Activated naive CD8-positive, alpha-beta T cell treated with anti-CD3 and anti-CD28 coated beads, Interleukin-2, amount 10 ng/mL, durations not matched to agents 7 days and 5 days (primary cell): ENCODE results near the gene PLEKHM1. TPM values are rescaled to one million over a fixed set of nuclear protein-coding genes. Genes with fewer than 3 reads are reported as not detected.
"Not testable (repeated sequence)": the region's sequence is repeated elsewhere in the genome, so short reads cannot be mapped to it uniquely, and the experiment has no call there.

Experiments
- ATAC-seq: fragments of 150-1000 bp; cut with Tn5 transposase; one replicate; pipeline ENCODE4 v1.10.0; 2021; ENCODE audit warnings: low read depth, moderate library complexity
- POLR2A ChIA-PET: fragments of 350-600 bp; sonication (Branson Sonifier 250); formaldehyde crosslinking; loops from one replicate; lab custom pipeline; 2021; ENCODE audit warnings: antibody characterized with exemption; lab: Charles Lee
- DNase-seq: peaks from one replicate; pipeline ENCODE4 v3.0.0; 2021
- H3K27ac Mint-ChIP-seq: one replicate; pipeline ENCODE4 v1.8.0; 2022; ENCODE audit warnings: mild to moderate bottlenecking, mixed read lengths
- H3K27me3 Mint-ChIP-seq: one replicate; pipeline ENCODE4 v1.8.0; 2022; ENCODE audit warnings: mild to moderate bottlenecking, moderate library complexity, mixed read lengths
- H3K36me3 Mint-ChIP-seq: one replicate; pipeline ENCODE4 v1.8.0; 2021; ENCODE audit warnings: mild to moderate bottlenecking, mixed read lengths
- H3K4me1 Mint-ChIP-seq: one replicate; pipeline ENCODE4 v1.8.0; 2021; ENCODE audit warnings: mixed read lengths
- H3K4me3 Mint-ChIP-seq: one replicate; pipeline ENCODE4 v1.8.0; 2022; ENCODE audit warnings: mild to moderate bottlenecking, moderate library complexity, mixed read lengths
- H3K9me3 Mint-ChIP-seq: one replicate; pipeline ENCODE4 v1.8.0; 2021; ENCODE audit warnings: mixed read lengths
- total RNA-seq, 2 experiments: library from RNA; stranded (reverse); gene quantifications; one replicate each; pipeline ENCODE4 v1.2.3, GENCODE V29; 2021

The PLEKHM1 gene
- total RNA-seq, 2 experiments from 2014 or later: 61.3 to 63.1 TPM

DNA sequence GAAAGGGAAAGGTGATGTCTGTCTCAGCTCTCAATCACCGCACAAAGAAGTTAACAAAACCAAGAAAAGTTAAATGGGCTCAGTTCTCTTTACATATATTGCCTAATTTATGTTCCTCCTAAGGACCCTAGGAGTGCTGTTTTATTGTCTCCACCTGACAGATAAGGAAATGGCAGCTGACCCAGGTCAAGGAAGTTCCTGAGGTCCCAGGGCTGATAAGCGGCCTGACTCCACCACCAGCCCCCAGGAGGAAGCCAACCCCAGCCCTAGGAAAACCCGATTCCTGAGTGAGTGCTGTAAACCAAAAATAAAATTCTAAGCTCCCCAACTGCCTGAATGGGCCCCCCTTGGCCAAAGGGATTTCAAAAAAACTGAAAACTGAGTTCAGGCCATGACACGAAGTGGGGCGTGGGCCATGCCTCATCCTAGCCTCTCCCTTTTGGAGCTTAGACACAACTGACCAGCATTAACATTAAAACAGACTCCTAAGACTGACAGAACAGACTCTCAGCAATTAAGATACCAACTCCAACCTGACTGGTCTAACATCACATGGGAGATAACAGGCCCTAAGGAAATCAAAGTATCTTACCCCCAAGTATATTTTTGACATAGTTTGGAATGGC, 6.8 kb downstream of the PLEKHM1 start:
- POLR2A ChIA-PET, H3K27ac Mint-ChIP-seq, ATAC-seq, DNase-seq, H3K36me3 Mint-ChIP-seq, H3K27me3 Mint-ChIP-seq, H3K4me3 Mint-ChIP-seq, H3K9me3 Mint-ChIP-seq, H3K4me1 Mint-ChIP-seq: not testable (repeated sequence)

DNA sequence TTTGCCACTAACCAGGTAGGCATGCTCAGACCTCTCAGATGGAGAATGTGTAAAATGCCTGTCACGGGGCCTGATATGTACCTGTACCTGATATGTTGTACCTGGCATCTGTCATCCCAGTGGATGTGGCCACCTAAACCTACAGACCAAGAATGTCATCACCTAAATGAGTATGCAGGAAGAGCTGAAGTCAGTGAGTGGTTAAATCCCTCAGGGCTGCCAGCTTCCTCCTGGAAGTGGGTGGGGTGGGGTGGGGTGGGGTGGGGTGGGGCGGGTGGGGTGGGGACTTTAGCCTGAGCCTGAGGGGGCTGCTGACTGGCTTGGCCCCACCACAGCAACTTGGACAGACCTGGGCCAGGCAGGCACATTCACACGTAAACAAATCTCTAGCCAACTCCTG, 7.3 kb downstream of the PLEKHM1 start:
- not testable (repeated sequence) for ATAC-seq

DNA sequence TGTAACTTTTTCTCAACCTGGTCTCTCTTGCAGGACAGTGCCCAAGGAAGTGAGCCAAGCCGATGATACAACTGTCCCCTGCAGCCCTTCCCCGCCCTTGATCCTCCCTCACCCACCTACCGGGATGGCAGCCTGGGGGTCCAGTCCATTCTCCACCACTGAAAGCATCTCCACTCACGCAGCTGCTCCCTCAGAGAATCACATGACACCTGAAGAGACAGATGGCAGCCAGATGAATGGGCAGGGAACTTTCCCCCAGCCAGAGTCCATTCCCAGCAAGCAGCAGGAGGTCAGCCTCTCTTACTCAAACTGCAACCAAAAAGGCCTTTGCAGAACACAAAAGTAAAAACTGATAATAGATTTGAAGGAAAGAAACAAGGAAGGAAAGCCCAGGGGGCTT, 8.2 kb downstream of the PLEKHM1 start:
- POLR2A ChIA-PET, H3K9me3 Mint-ChIP-seq, H3K36me3 Mint-ChIP-seq: not testable (repeated sequence)

More for the DNA sequence above, 7.3 kb downstream of the PLEKHM1 start:
- H3K27me3 Mint-ChIP-seq, H3K36me3 Mint-ChIP-seq, POLR2A ChIA-PET, DNase-seq, H3K4me3 Mint-ChIP-seq, H3K27ac Mint-ChIP-seq, H3K9me3 Mint-ChIP-seq, H3K4me1 Mint-ChIP-seq: not testable (repeated sequence)

GRCh38 chr17:45475436-45475835, 15.1 kb downstream of the PLEKHM1 start:
- H3K4me3 Mint-ChIP-seq, H3K9me3 Mint-ChIP-seq, DNase-seq, H3K4me1 Mint-ChIP-seq, ATAC-seq, POLR2A ChIA-PET, H3K27me3 Mint-ChIP-seq, H3K27ac Mint-ChIP-seq: not testable (repeated sequence)
- peaks cover 19% of the 10 kb centered on the region for H3K36me3 Mint-ChIP-seq

More for the DNA sequence above, 8.2 kb downstream of the PLEKHM1 start:
- not testable (repeated sequence) for ATAC-seq, H3K27ac Mint-ChIP-seq, DNase-seq, H3K4me1 Mint-ChIP-seq, H3K27me3 Mint-ChIP-seq, H3K4me3 Mint-ChIP-seq

GRCh38 chr17:45472249-45472648, 18.3 kb downstream of the PLEKHM1 start:
- H3K36me3 Mint-ChIP-seq: peaks cover 12% of the 10 kb centered on the region
- H3K27me3 Mint-ChIP-seq, H3K4me1 Mint-ChIP-seq, H3K27ac Mint-ChIP-seq, DNase-seq, ATAC-seq, H3K9me3 Mint-ChIP-seq, POLR2A ChIA-PET, H3K4me3 Mint-ChIP-seq: not testable (repeated sequence)

- POLR2A ChIA-PET, H3K4me3 Mint-ChIP-seq, DNase-seq, H3K27me3 Mint-ChIP-seq, ATAC-seq, H3K4me1 Mint-ChIP-seq, H3K27ac Mint-ChIP-seq, H3K9me3 Mint-ChIP-seq, H3K36me3 Mint-ChIP-seq: not testable (repeated sequence)
Observed at GRCh38 chr17:45469204-45469563, 21.3 kb downstream of the PLEKHM1 start.

- H3K27me3 Mint-ChIP-seq, POLR2A ChIA-PET: not testable (repeated sequence)
Observed at GRCh38 chr17:45468293-45469203, 22.0 kb downstream of the PLEKHM1 start.

GRCh38 chr17:45461524-45462327, 28.8 kb downstream of the PLEKHM1 start:
- Mint-ChIP-seq H3K4me1 (peaks cover 11% of the 10 kb centered on the region), H3K27ac (peak overlapping the region; percentile 88), H3K4me3 (peak overlapping the region; percentile 30)
- H3K36me3 Mint-ChIP-seq, H3K27me3 Mint-ChIP-seq, POLR2A ChIA-PET, H3K9me3 Mint-ChIP-seq: not testable (repeated sequence)
- DNase-seq (peak; percentile 54), ATAC-seq (peak; percentile 97)

More at GRCh38 chr17:45468293-45469203, 22.0 kb downstream of the PLEKHM1 start:
- not testable (repeated sequence) for H3K4me3 Mint-ChIP-seq, H3K4me1 Mint-ChIP-seq, H3K9me3 Mint-ChIP-seq, ATAC-seq, H3K27ac Mint-ChIP-seq, DNase-seq, H3K36me3 Mint-ChIP-seq

DNA sequence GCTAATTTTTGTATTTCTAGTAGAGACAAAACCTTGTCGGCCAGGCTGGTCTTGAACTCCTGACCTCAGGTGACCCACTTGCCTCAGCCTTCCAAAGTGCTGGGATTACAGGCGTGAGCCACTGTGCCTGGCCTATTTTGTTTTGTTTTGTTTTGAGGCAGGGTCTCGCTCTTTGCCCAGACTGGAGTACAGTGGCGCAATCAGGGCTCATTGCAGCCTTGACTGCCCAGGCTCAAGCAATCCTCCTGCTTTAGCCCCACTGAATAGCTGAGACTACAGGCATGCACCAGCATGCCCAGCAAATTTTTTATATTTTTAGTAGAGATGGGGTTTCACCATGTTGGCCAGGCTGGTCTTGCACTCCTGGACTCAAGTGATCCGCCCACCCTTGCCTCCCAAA, 30.1 kb downstream of the PLEKHM1 start:
- H3K36me3 Mint-ChIP-seq, POLR2A ChIA-PET, H3K27ac Mint-ChIP-seq, DNase-seq, H3K9me3 Mint-ChIP-seq, ATAC-seq, H3K4me3 Mint-ChIP-seq, H3K27me3 Mint-ChIP-seq: not testable (repeated sequence)
- peaks cover 11% of the 10 kb centered on the region for H3K4me1 Mint-ChIP-seq

- H3K4me3 Mint-ChIP-seq, H3K27me3 Mint-ChIP-seq, H3K9me3 Mint-ChIP-seq, ATAC-seq, H3K4me1 Mint-ChIP-seq, POLR2A ChIA-PET, DNase-seq, H3K27ac Mint-ChIP-seq: not testable (repeated sequence)
- H3K36me3 Mint-ChIP-seq: peaks cover 11% of the 10 kb centered on the region
Observed at GRCh38 chr17:45454341-45454740, 36.2 kb downstream of the PLEKHM1 start.

DNA sequence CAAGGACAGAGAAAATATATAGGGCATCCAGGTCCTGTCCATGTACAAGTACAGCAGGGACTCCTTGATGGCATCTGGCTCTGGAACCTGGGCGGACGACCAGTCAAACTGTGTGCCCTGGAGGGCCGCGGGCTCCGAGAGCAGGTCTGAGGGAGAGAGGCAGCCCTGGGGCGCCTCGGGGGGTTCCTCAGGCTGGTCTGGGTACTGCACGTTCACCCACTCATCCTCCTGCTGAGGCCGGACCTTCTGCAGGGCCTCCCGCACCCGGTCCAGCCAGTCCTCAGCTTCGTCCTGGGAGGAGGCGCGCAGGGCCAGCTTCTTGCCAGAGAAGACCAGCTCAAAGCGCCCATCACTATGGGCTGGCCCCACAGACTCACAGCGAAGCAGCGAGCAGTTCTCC, 36.8 kb downstream of the PLEKHM1 start:
- POLR2A ChIA-PET: not testable (repeated sequence)

DNA sequence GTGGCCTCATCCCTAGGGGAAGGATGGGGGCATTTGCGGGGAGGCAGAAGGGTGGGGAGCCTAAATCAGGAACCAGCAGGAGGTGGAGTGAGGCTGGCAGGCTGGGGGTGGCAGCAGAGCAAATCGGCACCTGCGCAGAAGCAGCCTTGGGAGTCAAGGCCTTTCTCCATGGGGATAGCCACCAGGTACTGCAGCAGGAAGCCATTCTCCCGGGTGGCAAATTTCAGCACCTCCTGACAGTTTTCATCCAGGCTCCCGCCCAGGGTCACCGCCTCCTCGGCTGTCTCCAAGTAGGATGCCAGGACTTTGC, 37.3 kb downstream of the PLEKHM1 start:
- H3K36me3 Mint-ChIP-seq: peaks cover 14% of the 10 kb centered on the region
- H3K4me3 Mint-ChIP-seq, H3K27ac Mint-ChIP-seq, DNase-seq, POLR2A ChIA-PET, ATAC-seq, H3K4me1 Mint-ChIP-seq, H3K9me3 Mint-ChIP-seq, H3K27me3 Mint-ChIP-seq: not testable (repeated sequence)

More for the DNA sequence above, 36.8 kb downstream of the PLEKHM1 start:
- peaks cover 14% of the 10 kb centered on the region for H3K36me3 Mint-ChIP-seq
- not testable (repeated sequence) for H3K9me3 Mint-ChIP-seq, H3K27ac Mint-ChIP-seq, H3K4me3 Mint-ChIP-seq, H3K4me1 Mint-ChIP-seq, H3K27me3 Mint-ChIP-seq, DNase-seq, ATAC-seq
